Stomach smooth muscle (tissue), 2 donors: ENCODE measurements around the gene ZNF446.
"Not testable (repeated sequence)": the region's sequence is repeated elsewhere in the genome, so short reads cannot be mapped to it uniquely, and the experiment has no call there.

Experiments used
- H3K27ac ChIP-seq: one replicate; pipeline ENCODE4 v1.7.0; 2013; ENCODE audit warnings: mild to moderate bottlenecking, low read length, inconsistent platforms
- H3K27me3 ChIP-seq, 2 donors: one replicate each; pipeline ENCODE4 v1.7.0; 2013; ENCODE audit warnings: low read length in 2 of 2; ENCODE audit not compliant: insufficient read depth in 2 of 2, control insufficient read depth in 1 of 2
- H3K36me3 ChIP-seq, 2 donors: one replicate each; pipeline ENCODE4 v1.7.0; 2013; ENCODE audit warnings: low read length in 2 of 2; ENCODE audit not compliant: control insufficient read depth in 2 of 2, insufficient read depth in 2 of 2
- H3K4me1 ChIP-seq: one replicate; pipeline ENCODE4 v1.7.0; 2013; ENCODE audit warnings: low read length; ENCODE audit not compliant: control insufficient read depth, insufficient read depth
- H3K4me3 ChIP-seq, 2 donors: one replicate each; pipeline ENCODE4 v1.7.0; 2013; ENCODE audit warnings: low read length in 2 of 2
- H3K9ac ChIP-seq, 2 donors: one replicate each; pipeline ENCODE4 v1.7.0; 2013; ENCODE audit warnings: low read length in 2 of 2, mild to moderate bottlenecking in 1 of 2
- H3K9me3 ChIP-seq, 2 donors: one replicate each; pipeline ENCODE4 v1.7.0; 2013; ENCODE audit warnings: low read length in 2 of 2; ENCODE audit not compliant: control insufficient read depth in 2 of 2
- donor health status: healthy.
- donor health status: Pancreatic carcinoma.

Gene ZNF446

DNA sequence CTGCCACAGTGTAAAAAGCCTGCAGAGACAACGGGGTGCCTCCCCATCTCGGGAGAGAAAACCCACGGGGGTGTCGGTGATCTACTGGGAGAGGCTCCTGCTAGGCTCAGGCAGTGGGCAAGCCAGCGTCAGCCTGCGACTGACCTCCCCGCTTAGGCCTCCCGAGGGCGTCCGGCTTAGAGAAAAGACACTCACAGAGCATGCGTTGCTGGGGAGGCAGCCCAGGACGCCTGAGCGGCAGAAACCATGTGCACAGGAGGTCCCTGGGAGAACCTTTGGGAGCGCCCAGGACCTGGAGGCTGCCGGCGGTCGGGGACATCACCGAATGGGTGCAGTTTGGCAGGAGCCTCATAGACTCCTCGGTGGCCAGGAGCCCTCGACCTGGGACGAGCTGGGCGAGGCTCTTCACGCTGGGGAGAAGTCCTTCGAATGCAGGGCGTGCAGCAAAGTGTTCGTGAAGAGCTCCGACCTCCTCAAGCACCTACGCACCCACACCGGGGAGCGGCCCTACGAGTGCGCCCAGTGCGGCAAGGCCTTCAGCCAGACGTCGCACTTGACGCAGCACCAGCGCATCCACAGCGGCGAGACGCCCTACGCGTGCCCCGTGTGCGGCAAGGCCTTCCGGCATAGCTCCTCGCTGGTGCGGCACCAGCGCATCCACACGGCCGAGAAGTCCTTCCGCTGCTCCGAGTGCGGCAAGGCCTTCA is 5.2 kb upstream of the ZNF446 start:
- peaks cover 9 to 24% of the 10 kb centered on the region in 2 donors for H3K36me3 ChIP-seq
- H3K9me3 ChIP-seq, H3K27me3 ChIP-seq, H3K9ac ChIP-seq, H3K27ac ChIP-seq, H3K4me3 ChIP-seq: not testable (repeated sequence)
- peaks cover 22% of the 10 kb centered on the region for H3K4me1 ChIP-seq

DNA sequence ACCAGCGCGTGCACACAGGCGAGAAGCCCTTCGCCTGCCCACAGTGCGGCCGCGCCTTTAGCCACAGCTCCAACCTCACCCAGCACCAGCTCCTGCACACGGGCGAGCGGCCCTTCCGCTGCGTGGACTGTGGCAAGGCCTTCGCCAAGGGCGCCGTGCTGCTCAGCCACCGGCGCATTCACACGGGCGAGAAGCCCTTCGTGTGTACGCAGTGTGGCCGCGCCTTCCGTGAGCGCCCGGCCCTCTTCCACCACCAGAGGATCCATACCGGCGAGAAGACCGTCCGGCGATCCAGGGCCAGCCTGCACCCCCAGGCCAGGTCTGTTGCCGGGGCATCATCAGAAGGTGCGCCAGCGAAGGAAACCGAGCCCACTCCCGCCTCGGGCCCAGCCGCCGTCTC is 4.4 kb upstream of the ZNF446 start:
- Histone ChIP-seq H3K4me3 (no peak overlapping the region), H3K4me1 (peaks cover 22% of the 10 kb centered on the region), H3K27me3 (no peaks in the 10 kb centered on the region), H3K36me3 (peaks cover 9 to 24% of the 10 kb centered on the region in 2 donors), H3K27ac (no peak overlapping the region), H3K9me3 (no peaks in the 10 kb centered on the region), H3K9ac (no peak overlapping the region)

- H3K36me3 ChIP-seq: peaks cover 9 to 24% of the 10 kb centered on the region in 2 donors
- no peaks in the 10 kb centered on the region for H3K9me3 ChIP-seq
- H3K27me3 ChIP-seq: no peaks in the 10 kb centered on the region
- H3K9ac ChIP-seq: no peak overlapping the region
- H3K4me1 ChIP-seq: peaks cover 21% of the 10 kb centered on the region
- H3K4me3 ChIP-seq: no peak overlapping the region
- H3K27ac ChIP-seq: no peak overlapping the region
Measured at GRCh38 chr19:58473775-58474174, 2.4 kb upstream of the ZNF446 start.

DNA sequence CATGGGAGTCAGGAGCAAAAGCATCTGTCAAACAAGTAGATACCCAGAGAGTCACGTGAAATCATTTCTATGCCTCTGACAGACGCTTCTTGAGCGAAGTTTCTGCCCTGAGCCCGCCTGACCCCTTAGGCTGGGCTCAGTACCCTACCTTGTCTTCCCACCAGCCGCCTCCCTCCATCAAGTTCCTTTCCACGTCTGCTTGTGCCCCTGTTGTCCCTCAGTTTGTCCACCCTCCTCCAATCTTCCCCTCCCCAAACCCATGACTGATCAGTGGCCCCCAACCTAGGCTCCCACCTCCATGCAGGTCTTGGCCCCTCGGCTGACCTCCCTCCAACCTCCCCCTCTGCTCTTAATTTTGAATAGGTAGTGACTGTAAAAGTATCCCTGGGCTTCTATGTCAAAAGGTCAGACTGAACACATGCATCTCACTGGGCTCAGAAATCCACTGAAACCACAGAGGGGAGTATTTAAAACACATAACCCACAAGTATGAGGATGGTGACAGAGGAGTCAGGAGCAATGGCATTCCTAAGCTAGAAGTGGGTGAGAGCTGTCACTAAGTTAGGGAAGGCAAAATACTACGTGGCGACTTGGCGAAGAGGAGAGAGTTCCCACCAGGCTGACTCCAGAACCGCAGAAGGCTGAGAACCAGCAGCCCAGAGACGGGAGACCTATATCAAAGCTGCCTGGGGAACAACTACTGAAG is 1.7 kb upstream of the ZNF446 start:
- Histone ChIP-seq H3K4me1 (peaks cover 21% of the 10 kb centered on the region), H3K9ac (no peak overlapping the region), H3K27me3 (no peaks in the 10 kb centered on the region), H3K27ac (peak overlapping the region; percentile 18), H3K36me3 (peaks cover 7 to 28% of the 10 kb centered on the region in 2 donors), H3K9me3 (no peaks in the 10 kb centered on the region), H3K4me3 (no peak overlapping the region)

- Histone ChIP-seq H3K36me3 (peaks cover 3 to 24% of the 10 kb centered on the region in 2 donors), H3K27ac (peak overlapping the region; percentile 89), H3K9me3 (no peaks in the 10 kb centered on the region), H3K4me3 (peak overlapping the region; percentile 61 to 86), H3K27me3 (no peaks in the 10 kb centered on the region), H3K9ac (peak overlapping the region; percentile 86 to 94), H3K4me1 (peaks cover 21% of the 10 kb centered on the region)
Measured at GRCh38 chr19:58474997-58475713, 997 bp upstream of the ZNF446 start.

GRCh38 chr19:58476498-58477015 is 405 bp downstream of the ZNF446 start:
- Histone ChIP-seq H3K27me3 (no peaks in the 10 kb centered on the region), H3K4me1 (peaks cover 21% of the 10 kb centered on the region), H3K36me3 (peaks cover 9 to 22% of the 10 kb centered on the region in 2 donors), H3K27ac (peak overlapping the region; percentile 89), H3K9ac (peak overlapping the region; percentile 86 to 94), H3K4me3 (peak overlapping the region; percentile 61 to 86), H3K9me3 (no peaks in the 10 kb centered on the region)

- Histone ChIP-seq H3K9ac (peak overlapping the region; percentile 86 to 94), H3K4me3 (peak overlapping the region; percentile 61 to 86), H3K27me3 (no peaks in the 10 kb centered on the region), H3K4me1 (peaks cover 21% of the 10 kb centered on the region), H3K27ac (peak overlapping the region; percentile 89), H3K9me3 (no peaks in the 10 kb centered on the region), H3K36me3 (peaks cover 9 to 19% of the 10 kb centered on the region in 2 donors)
Measured at GRCh38 chr19:58477130-58477529, 978 bp downstream of the ZNF446 start.

GRCh38 chr19:58477871-58478270 is 1.7 kb downstream of the ZNF446 start:
- Histone ChIP-seq H3K9me3 (no peaks in the 10 kb centered on the region), H3K36me3 (peaks cover 9 to 12% of the 10 kb centered on the region in 2 donors), H3K27ac (no peak overlapping the region), H3K4me1 (peaks cover 21% of the 10 kb centered on the region), H3K27me3 (no peaks in the 10 kb centered on the region), H3K4me3 (no peak overlapping the region), H3K9ac (peak overlapping the region in 1 of 2 donors; percentile 2)

- peaks cover 8 to 9% of the 10 kb centered on the region in 2 donors for H3K36me3 ChIP-seq
- H3K9ac ChIP-seq: no peak overlapping the region
- H3K27me3 ChIP-seq: no peaks in the 10 kb centered on the region
Measured at GRCh38 chr19:58479303-58479702, 3.2 kb downstream of the ZNF446 start.

GRCh38 chr19:58479736-58480480 is 3.8 kb downstream of the ZNF446 start:
- no peaks in the 10 kb centered on the region for H3K9me3 ChIP-seq
- H3K4me3 ChIP-seq: no peak overlapping the region
- H3K4me1 ChIP-seq: peaks cover 20% of the 10 kb centered on the region
- no peak overlapping the region for H3K9ac ChIP-seq
- no peak overlapping the region for H3K27ac ChIP-seq
- H3K36me3 ChIP-seq: peaks cover 8 to 9% of the 10 kb centered on the region in 2 donors
- no peaks in the 10 kb centered on the region for H3K27me3 ChIP-seq

More at GRCh38 chr19:58479303-58479702, 3.2 kb downstream of the ZNF446 start:
- H3K27ac ChIP-seq: no peak overlapping the region
- H3K4me1 ChIP-seq: peaks cover 21% of the 10 kb centered on the region
- no peaks in the 10 kb centered on the region for H3K9me3 ChIP-seq
- H3K4me3 ChIP-seq: no peak overlapping the region
